ENCODE data around the gene PLEKHA4.
"Not testable (repeated sequence)": the region's sequence is repeated elsewhere in the genome, so short reads cannot be mapped to it uniquely, and the experiment has no call there.

The PLEKHA4 gene

DNA sequence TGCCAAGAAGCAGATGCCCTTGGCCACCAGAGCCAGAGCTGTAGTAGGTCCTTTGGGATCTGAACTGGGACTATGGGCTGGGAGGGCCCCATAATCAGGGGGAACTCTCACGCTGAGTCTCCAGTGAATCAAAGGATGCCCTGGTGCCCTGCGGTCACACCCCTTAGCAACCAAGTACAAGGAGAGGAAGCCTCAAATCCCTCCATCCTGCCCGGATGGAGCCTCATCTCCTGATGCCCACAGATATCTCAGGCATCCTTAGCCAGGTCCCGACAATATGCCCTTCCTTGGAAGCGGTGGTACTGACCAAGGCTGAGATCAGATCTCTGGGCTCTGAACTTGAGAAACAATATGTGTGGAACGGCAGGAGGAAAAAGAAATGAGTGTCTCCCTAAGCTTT, 1.7 kb downstream of the PLEKHA4 start:
- in situ Hi-C loops (cut with MboI; ENCODE audit: low sequenced_read_pairs), result no loop called here

DNA sequence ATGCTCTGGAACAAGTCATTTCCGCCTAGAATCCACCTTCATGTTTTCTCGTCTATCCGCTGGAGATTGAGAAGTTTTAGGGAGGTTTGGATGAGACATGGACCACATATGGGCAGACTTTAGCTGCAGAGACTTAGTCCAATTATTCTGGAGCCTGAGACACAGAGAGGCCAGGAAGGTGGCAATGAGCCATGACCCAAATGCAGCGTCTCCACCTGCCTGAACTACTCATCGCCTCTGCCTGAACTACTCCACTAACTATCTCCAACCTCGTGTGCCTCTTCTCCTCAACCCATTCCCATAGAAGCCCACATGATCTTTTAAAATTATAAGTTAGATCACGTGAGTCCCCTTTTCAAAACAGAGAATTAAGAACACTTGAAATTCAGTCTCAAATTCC, 5.6 kb downstream of the PLEKHA4 start:
- in situ Hi-C loops (cut with MboI; ENCODE audit: low sequenced_read_pairs), result no loop called here

GRCh38 chr19:48861313-48861712, 7.1 kb downstream of the PLEKHA4 start:
- in situ Hi-C loops (cut with MboI; ENCODE audit: low sequenced_read_pairs), result no loop called here

DNA sequence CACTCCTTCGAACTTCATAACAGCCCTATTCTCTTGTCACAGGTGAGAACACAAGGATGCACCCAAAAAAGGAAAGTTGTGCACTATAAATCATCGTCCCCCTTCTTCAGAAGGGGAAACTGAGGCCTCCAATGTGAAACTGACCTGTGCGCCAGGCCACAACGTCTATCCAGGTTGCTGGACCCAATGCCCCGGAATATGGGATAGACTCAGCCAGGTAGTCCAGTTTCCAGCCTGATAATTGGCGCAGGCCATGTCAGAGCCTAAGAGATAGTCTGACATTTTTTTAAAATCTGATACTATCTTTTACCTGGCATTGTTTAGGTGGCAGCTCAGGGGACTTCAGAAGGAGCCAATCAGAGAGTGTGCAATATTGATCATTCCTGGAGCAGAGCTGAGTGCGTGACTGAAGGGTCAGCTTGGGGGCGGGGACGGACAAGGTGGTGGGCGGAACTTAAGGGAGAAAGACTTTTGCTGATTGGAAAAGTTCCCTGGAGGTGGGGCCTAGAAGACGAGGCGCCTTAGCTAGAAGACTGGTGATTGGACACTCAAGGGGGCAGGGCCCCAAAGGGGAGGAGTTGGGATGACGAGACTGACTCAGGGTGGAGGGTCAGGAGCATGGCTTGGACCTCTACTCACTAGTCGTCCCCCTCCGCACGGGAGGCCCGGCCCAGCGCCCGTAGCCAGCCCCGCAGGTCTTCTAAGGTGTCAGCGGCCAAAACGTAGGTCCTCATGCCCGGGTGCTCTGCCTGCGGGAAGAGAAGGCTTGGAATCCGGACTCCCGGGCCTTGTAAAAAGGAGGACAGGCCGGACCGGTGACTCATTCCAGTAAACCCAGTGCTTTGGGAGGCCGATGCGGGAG, 8.5 kb downstream of the PLEKHA4 start:
- in situ Hi-C loops (cut with MboI; ENCODE audit: low sequenced_read_pairs), result no loop called here

- in situ Hi-C loops (cut with MboI; ENCODE audit: low sequenced_read_pairs), result no loop called here
Observed at GRCh38 chr19:48858984-48859710, 9.3 kb downstream of the PLEKHA4 start.

GRCh38 chr19:48856921-48857320, 11.5 kb downstream of the PLEKHA4 start:
- in situ Hi-C loops (cut with MboI; ENCODE audit: low sequenced_read_pairs), result no loop called here

DNA sequence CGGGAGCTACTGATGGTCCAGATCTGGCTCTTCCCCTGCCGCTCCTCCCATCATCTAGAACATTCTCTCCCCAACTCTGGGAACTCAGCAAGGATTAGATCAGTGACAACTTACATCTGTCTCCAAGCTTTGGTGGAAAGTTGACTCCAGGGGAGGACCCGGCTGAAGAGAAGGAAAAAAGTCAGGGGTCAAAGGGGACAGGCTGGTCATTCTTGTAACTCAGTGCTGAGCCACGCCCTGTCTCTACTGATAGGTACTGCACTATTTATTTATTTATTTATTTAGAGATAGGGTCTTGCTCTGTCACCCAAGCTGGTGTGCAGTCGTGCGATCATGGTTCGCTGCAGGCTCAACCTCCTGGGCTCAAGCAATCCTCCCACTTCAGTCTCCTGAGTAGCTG, 14.3 kb downstream of the PLEKHA4 start:
- in situ Hi-C loops (cut with MboI; ENCODE audit: low sequenced_read_pairs), result no loop called here

DNA sequence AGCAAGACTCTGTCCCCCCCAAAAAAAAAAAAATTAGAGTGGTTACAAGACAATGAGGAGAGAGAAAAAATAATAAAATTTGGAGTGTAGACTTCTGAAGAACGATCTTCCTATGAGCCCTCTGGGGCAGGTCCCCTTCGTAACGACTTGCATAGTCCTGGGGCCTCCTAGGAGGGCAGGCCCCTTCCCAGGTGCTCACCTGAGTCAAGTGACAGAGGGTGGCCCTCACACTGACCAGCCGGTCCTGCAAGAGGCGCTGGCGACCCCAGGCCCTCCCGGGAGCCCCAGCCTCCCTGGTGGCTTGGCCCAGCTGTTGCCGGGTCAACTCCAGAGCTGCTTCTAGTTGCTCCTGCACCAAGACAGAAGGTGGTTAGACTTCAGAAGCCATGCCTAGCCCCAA, 14.9 kb downstream of the PLEKHA4 start:
- in situ Hi-C loops (cut with MboI; ENCODE audit: low sequenced_read_pairs), result no loop called here

DNA sequence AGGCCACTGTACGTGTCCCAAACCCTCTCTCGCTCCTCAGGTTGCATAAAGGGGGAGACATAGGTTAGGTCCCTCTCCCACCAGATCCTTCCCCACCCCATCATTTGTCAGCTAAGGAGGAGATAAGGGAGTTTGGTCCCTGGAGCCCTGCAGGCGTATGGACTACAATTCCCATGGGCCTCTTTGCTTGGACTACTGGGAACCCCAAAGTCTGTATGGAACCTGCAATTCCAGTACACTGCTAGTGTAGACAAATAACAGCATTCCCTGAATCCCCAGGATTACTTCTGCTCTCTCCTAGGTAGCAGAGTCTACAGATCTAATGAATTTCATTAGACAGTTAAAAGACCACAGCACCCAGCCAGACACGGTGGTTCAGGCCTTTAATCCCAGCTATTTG, 16.1 kb downstream of the PLEKHA4 start:
- in situ Hi-C loops (cut with MboI; ENCODE audit: low sequenced_read_pairs), result no loop called here

DNA sequence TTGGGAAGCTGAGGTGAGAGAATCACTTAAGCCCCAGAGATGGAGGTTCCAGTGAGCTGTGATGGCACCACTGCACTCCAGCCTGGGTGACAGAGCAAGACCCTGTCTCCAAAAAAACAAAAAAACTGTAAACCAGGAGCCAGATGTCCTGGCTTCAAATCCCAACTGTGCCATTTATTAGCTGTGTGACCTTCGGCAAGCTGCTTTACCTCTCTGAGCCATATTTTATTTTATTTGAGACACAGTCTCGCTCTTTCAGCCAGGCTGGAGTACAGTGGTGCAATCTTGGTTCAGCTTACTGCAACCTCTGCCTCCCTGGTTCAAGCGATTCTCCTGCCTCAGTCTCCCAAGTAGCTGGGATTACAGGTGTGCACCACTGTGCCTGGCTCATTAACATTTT, 21.8 kb downstream of the PLEKHA4 start:
- in situ Hi-C loops (cut with MboI; ENCODE audit: low sequenced_read_pairs), result not testable (repeated sequence)

- in situ Hi-C loops (cut with MboI; ENCODE audit: low sequenced_read_pairs), result no loop called here
Observed at GRCh38 chr19:48845384-48845783, 23.0 kb downstream of the PLEKHA4 start.

DNA sequence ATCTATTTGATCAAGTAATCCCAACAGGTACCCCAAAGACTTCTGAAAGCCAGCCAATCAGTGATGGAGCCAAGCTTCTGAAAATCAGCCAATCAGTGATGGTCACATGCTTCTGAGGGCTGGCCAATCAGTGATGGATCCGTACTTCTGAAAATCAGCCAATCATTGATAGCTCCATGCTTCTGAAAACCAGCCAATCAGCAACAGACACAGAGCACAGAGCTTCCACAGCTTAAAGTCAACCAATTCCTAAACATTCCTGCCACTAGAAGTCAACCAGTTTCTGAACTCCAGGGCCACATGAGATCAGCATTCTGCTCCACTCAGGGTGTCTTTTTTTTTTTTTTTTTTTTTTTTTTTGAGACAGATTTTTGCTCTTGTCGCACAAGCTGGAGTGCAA, 23.9 kb downstream of the PLEKHA4 start:
- in situ Hi-C loops (cut with MboI; ENCODE audit: low sequenced_read_pairs), result no loop called here

- in situ Hi-C loops (cut with MboI; ENCODE audit: low sequenced_read_pairs), result no loop called here
Observed at GRCh38 chr19:48842789-48843162, 25.6 kb downstream of the PLEKHA4 start.

- in situ Hi-C loops (cut with MboI; ENCODE audit: low sequenced_read_pairs), result no loop called here
Observed at GRCh38 chr19:48841571-48841970, 26.8 kb downstream of the PLEKHA4 start.

- in situ Hi-C loops (cut with MboI; ENCODE audit: low sequenced_read_pairs), result no loop called here
Observed at GRCh38 chr19:48841047-48841446, 27.4 kb downstream of the PLEKHA4 start.

DNA sequence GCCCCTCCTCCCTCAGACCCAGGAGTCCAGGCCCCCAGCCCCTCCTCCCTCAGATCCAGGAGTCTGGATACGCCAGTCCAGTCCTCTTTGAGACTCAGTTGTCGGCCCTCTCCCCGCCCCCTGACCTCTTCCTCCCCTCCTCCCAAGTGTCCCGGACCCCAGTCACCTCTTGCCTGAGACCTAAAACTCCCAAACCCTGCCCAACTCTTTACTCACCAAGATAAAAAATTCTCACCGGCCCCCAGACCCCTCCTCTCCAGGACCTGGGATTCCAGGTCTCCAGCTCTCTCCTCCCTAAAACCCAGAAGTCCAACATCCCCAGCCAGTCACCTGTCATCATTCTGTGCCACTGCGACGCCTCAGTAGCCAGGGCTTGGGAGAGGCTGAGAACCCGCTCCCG, 30.7 kb downstream of the PLEKHA4 start:
- in situ Hi-C loops (cut with MboI; ENCODE audit: low sequenced_read_pairs), result no loop called here

DNA sequence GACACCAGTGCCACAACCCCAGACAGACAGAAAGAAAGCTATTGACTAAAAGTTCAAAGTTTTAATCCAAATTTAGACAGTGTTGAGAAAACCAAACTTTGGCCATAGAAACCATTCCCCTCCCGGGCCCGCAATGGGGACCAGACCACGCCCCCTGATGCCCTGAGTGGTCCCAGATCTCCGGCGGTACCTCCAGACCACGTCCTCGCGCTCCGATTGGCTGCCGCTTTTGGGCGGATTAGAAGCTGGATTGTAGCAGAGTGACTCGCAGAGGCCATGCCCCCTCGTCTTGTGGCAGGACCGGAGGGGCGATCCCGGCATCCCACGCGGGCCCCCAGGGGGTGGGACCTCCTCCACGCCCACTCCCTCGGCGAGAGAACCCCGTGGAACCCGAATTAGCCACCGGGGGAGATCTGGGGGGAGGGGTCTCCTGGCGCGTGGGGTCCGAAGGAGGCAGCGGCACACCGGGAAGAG, 31.3 kb downstream of the PLEKHA4 start:
- in situ Hi-C loops (cut with MboI; ENCODE audit: low sequenced_read_pairs), result no loop called here

GRCh38 chr19:48836089-48837017, 32.1 kb downstream of the PLEKHA4 start, which contains the start of gene HSD17B14:
TSS of gene HSD17B14 (minus strand) at chr19:48836491. CDS start at chr19:48836411, 80 bp downstream.
- in situ Hi-C loops (cut with MboI; ENCODE audit: low sequenced_read_pairs), result no loop called here

- in situ Hi-C loops (cut with MboI; ENCODE audit: low sequenced_read_pairs), result no loop called here
Observed at GRCh38 chr19:48835734-48836088, 32.7 kb downstream of the PLEKHA4 start.

DNA sequence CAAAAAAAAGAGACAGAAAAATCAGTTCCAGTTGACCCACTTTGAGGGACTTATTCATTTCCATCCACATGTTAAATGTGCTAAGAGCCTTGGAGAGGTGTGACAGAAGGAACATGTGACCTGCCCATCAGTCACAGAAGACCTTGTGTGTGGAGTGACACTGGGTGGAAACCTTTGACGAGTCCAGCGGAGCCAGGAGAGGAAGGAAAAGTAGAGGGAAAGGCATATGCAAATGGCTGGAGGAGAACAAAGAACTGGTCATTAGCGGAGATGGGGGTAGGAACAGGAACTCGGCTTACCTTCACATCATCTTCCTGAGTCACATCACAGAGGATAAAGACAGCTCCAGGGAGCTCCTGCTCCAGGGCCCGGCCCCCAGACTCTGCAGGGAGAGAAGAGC, 34.4 kb downstream of the PLEKHA4 start:
- in situ Hi-C loops (cut with MboI; ENCODE audit: low sequenced_read_pairs), result no loop called here

GRCh38 chr19:48833049-48833448, 35.4 kb downstream of the PLEKHA4 start:
- in situ Hi-C loops (cut with MboI; ENCODE audit: low sequenced_read_pairs), result no loop called here

Measured in HL-60/S4 treated with phorbol 12-myristate 13-acetate at 8.2 ng/mL for 4 days and 3 days (cell line).